Neutrophil (primary cell): ENCODE data around the gene IDI1.

ENCODE experiments used
- H3K27ac ChIP-seq: fragments of 200-600 bp; sonication (generic); 2 replicates; pipeline ENCODE4 v1.5.1; 2016; ENCODE audit warnings: mild to moderate bottlenecking, moderate library complexity
- H3K27me3 ChIP-seq: fragments of 200-600 bp; sonication (generic); 2 replicates; pipeline ENCODE4 v1.6.0; 2016; ENCODE audit warnings: mild to moderate bottlenecking
- H3K36me3 ChIP-seq: fragments of 200-600 bp; sonication (generic); 2 replicates; pipeline ENCODE4 v1.5.1; 2017
- H3K4me1 ChIP-seq, 2 experiments: fragments of 200-600 bp in 1 of 2; sonication (generic) in 1 of 2; 1 replicate in 1 of 2; 2 replicates in 1 of 2; pipeline versions ENCODE4 v1.5.1 to v1.6.1; 2013 to 2016; ENCODE audit warnings: low read depth in 1 of 2, low read length in 1 of 2, mild to moderate bottlenecking in 1 of 2, moderate library complexity in 1 of 2; ENCODE audit not compliant: control insufficient read depth in 1 of 2, insufficient read depth in 1 of 2
- H3K4me3 ChIP-seq, 2 experiments: fragments of 200-600 bp in 1 of 2; sonication (generic) in 1 of 2; 1 replicate in 1 of 2; 2 replicates in 1 of 2; pipeline ENCODE4 v1.5.1; 2013 to 2016; ENCODE audit warnings: low read depth in 1 of 2, low read length in 1 of 2, mild to moderate bottlenecking in 1 of 2, moderate library complexity in 1 of 2
- H3K9me3 ChIP-seq: fragments of 200-600 bp; sonication (generic); 2 replicates; pipeline ENCODE4 v1.5.1; 2016
- CTCF ChIP-seq: fragments of 200-600 bp; sonication (generic); IDR thresholded peaks from 2 replicates; pipeline ENCODE4 v1.5.1; 2016; ENCODE audit warnings: antibody characterized with exemption

Gene IDI1

GRCh38 chr10:1084011-1084950 is 35.4 kb upstream of the IDI1 start:
- H3K36me3 ChIP-seq: peaks cover 98% of the 10 kb centered on the region
- peaks cover 5 to 6% of the 10 kb centered on the region in 2 experiments for H3K4me1 ChIP-seq
- H3K4me3 ChIP-seq: no peak overlapping the region
- TF ChIP-seq CTCF: no peak
- H3K9me3 ChIP-seq: no peaks in the 10 kb centered on the region
- no peak overlapping the region for H3K27ac ChIP-seq
- no peaks in the 10 kb centered on the region for H3K27me3 ChIP-seq

- Histone ChIP-seq H3K4me1 (peaks cover 5 to 6% of the 10 kb centered on the region in 2 experiments), H3K27ac (no peak overlapping the region), H3K4me3 (no peak overlapping the region), H3K27me3 (no peaks in the 10 kb centered on the region), H3K36me3 (peaks cover 98% of the 10 kb centered on the region), H3K9me3 (no peaks in the 10 kb centered on the region)
- no peak for TF ChIP-seq CTCF
These were observed 34.7 kb upstream of the IDI1 start for GRCh38 chr10:1083581-1083980.

- H3K27ac ChIP-seq: no peak overlapping the region
- H3K36me3 ChIP-seq: peaks cover 76% of the 10 kb centered on the region
- no peaks in the 10 kb centered on the region for H3K9me3 ChIP-seq
- TF ChIP-seq CTCF: no peak
- peaks cover 5 to 6% of the 10 kb centered on the region in 2 experiments for H3K4me1 ChIP-seq
- H3K4me3 ChIP-seq: no peak overlapping the region
- no peaks in the 10 kb centered on the region for H3K27me3 ChIP-seq
These were observed 29.7 kb upstream of the IDI1 start for GRCh38 chr10:1078668-1079067.

- peaks cover 55% of the 10 kb centered on the region for H3K36me3 ChIP-seq
These were observed 25.9 kb upstream of the IDI1 start for GRCh38 chr10:1074748-1075308.

More at GRCh38 chr10:1074748-1075308, 25.9 kb upstream of the IDI1 start:
- Histone ChIP-seq H3K27me3 (no peaks in the 10 kb centered on the region), H3K4me1 (peaks cover 16 to 18% of the 10 kb centered on the region in 2 experiments), H3K9me3 (no peaks in the 10 kb centered on the region), H3K4me3 (no peak overlapping the region), H3K27ac (peak overlapping the region; percentile 33)
- TF ChIP-seq CTCF: no peak
